Psoas muscle (tissue), 8 donors: Measurements from ENCODE around the gene CCDC57. TPM values are rescaled to one million over a fixed set of nuclear protein-coding genes. Genes with fewer than 3 reads are reported as not detected.
A peak's percentile ranks its signal among the peaks of the same experiment; 100 is the strongest.

Experiments
- ATAC-seq, 4 donors: fragments of 200-7000 bp; cut with Tn5 transposase; one replicate each; pipeline ENCODE4 v1.9.1; 2020; ENCODE audit warnings: moderate library complexity in 3 of 4, mild to moderate bottlenecking in 2 of 4
- DNase-seq, 2 donors: peaks; one replicate each; pipeline ENCODE4 v3.0.0-alpha.2; 2020
- H3K27ac ChIP-seq: fragments of 200-600 bp; one replicate; pipeline ENCODE4 v1.8.0; 2022
- H3K27me3 ChIP-seq, 3 donors: fragments of 200-600 bp in 1 of 3; one replicate each; pipeline versions ENCODE4 v1.6.1 to v1.8.0; 2013 to 2022; ENCODE audit warnings: low read length in 2 of 3, mild to moderate bottlenecking in 2 of 3, moderate library complexity in 1 of 3; ENCODE audit not compliant: insufficient read depth in 3 of 3
- H3K36me3 ChIP-seq, 2 donors: fragments of 200-600 bp in 1 of 2; one replicate each; pipeline versions ENCODE4 v1.6.1 to v1.8.0; 2013 to 2022; ENCODE audit warnings: low read depth in 1 of 2, mild to moderate bottlenecking in 1 of 2, moderate library complexity in 1 of 2; ENCODE audit not compliant: insufficient read depth in 1 of 2
- H3K4me1 ChIP-seq: fragments of 200-600 bp; one replicate; pipeline ENCODE4 v1.8.0; 2022
- H3K4me3 ChIP-seq: fragments of 200-600 bp; one replicate; pipeline ENCODE4 v1.8.0; 2022; ENCODE audit warnings: mild to moderate bottlenecking
- H3K9me3 ChIP-seq: fragments of 200-600 bp; one replicate; pipeline ENCODE4 v1.8.0; 2022
- WGBS, 3 donors: extraction: QIAGEN DNeasy Blood & Tissue Kit; methylation state at CpG; one replicate each; pipeline versions ENCODE4 v1.1.6 to v1.1.7; 2013; 5-methylcytosine and 5-hydroxymethylcytosine counted together
- intact Hi-C, 2 donors: fragments of 100-400 bp; cut with DNase I; formaldehyde crosslinking; loops; one replicate each; pipeline versions ENCODE4 v1.11.0 to v1.14.2; 2022
- polyA plus RNA-seq, 3 donors: library from polyadenylated mRNA; stranded (reverse); fragments of 200-250 nt; gene quantifications; one replicate each; pipeline ENCODE4 v1.2.3, GENCODE V29; 2013
- total RNA-seq, 4 donors: library from RNA; stranded (reverse); fragmentation: NEBNext Ultra II Directional in 2 of 4; extraction: Animal tissue kit (Norgen Biotek cat#: 25700) in 2 of 4; gene quantifications; one replicate each; pipeline versions ENCODE4 v1.2.1 to v1.2.4, GENCODE V29; 2021 to 2023
- TF ChIP-seq, protein P1 (sequence below): fragments of 200-600 bp; IDR thresholded peaks from one replicate; pipeline ENCODE4 v1.8.0; 2022; ENCODE audit warnings: antibody characterized with exemption
- donor health status: healthy with polysubstance abuse.
- donor health status: DM: no; HTN: no; CAD: no; lungs with moderate emphysema.
- donor health status: Bipolar disorder and iron deficiency.
- donor health status: healthy.
- donor health status: DM: yes; HTN: yes; CAD: no.
- donor health status: DM: no; HTN: no; CAD: no.
- donor health status: DM: no; HTN: no; CAD: no.
- donor health status: DM: yes; HTN: yes; CAD: no.

Gene CCDC57
- total and polyA plus RNA-seq, 7 donors, result 7.2 to 15.3 (median 11.1) TPM

DNA sequence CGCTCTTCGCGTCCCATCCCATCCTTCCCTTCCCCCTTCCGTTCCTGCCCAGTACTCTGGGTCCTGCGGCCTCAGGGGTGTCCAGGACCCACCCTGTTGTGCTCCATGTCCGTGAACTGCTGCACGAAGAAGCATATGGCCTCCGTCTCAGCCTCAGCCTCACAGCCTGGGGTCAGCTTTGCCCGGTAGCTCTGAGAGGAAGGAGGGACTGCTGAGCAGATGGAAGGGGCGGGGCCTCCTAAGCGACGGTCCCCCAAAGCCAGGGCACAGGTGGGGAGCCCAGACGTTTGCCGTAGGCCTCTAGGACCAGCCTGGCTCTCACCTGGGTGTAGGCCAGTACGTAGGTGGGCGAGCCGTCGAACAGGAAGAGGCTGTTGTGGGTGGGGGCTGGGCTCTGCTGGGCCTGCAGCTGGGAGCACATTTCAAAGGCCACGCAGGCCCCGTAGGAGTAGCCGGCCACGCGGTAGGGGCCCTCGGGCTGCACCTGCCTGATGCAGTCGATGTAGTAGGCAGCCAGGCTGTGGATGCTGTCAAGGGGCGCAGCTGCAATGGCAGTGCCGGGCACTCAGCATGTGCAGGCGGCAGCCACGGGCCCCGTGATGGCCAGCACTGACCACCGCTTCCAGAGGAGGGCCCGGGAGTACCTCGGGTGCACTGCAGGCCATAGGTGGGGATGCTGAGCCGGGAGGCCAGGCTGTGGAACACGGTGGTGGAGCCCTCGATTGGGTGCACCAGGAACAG is 132.4 kb downstream of the CCDC57 start:
- H3K36me3 ChIP-seq, result peaks cover 3 to 64% of the 10 kb centered on the region in 2 donors

DNA sequence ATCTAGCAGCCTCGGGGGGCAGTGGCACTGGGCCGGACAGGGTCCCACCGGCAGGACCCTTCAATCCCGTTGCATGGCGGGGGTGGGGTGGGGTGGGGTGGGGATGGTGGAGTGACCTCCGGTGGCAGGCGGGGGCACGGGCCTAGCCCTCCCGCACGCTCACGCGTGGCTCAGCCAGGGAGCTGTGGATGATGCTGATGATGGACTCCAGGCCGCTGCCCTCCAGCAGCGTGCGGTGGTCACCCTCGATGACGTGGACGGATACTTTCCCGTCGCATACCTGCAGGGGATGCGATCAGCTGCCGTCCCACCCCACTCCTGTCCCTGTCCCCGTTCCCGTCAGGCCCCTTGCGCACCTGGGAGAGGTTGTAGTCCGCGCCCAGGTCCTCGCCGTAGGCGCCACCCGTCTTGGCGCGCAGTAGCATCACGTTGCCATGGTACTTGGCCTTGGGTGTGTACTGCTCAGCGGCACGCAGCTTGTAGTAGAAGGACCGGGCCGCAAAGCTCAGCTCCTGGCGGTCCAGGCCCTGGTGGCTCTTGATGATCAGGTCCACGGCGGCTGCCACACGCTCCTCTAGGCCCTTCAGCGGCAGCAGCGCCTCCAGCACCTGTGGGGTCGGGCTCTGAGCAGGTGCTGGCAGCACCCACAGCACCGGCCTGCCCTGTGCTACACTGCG is 133.5 kb downstream of the CCDC57 start:
- TF ChIP-seq, protein P1, sequence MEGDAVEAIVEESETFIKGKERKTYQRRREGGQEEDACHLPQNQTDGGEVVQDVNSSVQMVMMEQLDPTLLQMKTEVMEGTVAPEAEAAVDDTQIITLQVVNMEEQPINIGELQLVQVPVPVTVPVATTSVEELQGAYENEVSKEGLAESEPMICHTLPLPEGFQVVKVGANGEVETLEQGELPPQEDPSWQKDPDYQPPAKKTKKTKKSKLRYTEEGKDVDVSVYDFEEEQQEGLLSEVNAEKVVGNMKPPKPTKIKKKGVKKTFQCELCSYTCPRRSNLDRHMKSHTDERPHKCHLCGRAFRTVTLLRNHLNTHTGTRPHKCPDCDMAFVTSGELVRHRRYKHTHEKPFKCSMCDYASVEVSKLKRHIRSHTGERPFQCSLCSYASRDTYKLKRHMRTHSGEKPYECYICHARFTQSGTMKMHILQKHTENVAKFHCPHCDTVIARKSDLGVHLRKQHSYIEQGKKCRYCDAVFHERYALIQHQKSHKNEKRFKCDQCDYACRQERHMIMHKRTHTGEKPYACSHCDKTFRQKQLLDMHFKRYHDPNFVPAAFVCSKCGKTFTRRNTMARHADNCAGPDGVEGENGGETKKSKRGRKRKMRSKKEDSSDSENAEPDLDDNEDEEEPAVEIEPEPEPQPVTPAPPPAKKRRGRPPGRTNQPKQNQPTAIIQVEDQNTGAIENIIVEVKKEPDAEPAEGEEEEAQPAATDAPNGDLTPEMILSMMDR, result no peak
- WGBS, 3 donors, result 92% methylated on average over 45 to 47 of the region's 47 CpGs
- H3K4me1 ChIP-seq, result no peaks in the 10 kb centered on the region
- peak in 1 of 2 donors; percentile 39 for DNase-seq
- H3K9me3 ChIP-seq, result no peaks in the 10 kb centered on the region
- H3K27ac ChIP-seq, result no peak overlapping the region
- intact Hi-C loops, result no loop called here
- H3K36me3 ChIP-seq, result peaks cover 0 to 53% of the 10 kb centered on the region in 2 donors
- H3K4me3 ChIP-seq, result no peak overlapping the region
- ATAC-seq, result no peak
- H3K27me3 ChIP-seq, result no peaks in the 10 kb centered on the region

More for the DNA sequence above, 132.4 kb downstream of the CCDC57 start:
- H3K27me3 ChIP-seq, result no peaks in the 10 kb centered on the region
- H3K4me1 ChIP-seq, result no peaks in the 10 kb centered on the region
- ATAC-seq (no peak), DNase-seq (peak in 1 of 2 donors; percentile 52)
- TF ChIP-seq, protein P1, result no peak
- H3K9me3 ChIP-seq, result no peaks in the 10 kb centered on the region
- H3K4me3 ChIP-seq, result no peak overlapping the region
- 87 to 91% (median 89%) methylated on average over 34 to 36 of the region's 36 CpGs for WGBS, 3 donors
- intact Hi-C loops, result no loop called here
- H3K27ac ChIP-seq, result no peak overlapping the region

DNA sequence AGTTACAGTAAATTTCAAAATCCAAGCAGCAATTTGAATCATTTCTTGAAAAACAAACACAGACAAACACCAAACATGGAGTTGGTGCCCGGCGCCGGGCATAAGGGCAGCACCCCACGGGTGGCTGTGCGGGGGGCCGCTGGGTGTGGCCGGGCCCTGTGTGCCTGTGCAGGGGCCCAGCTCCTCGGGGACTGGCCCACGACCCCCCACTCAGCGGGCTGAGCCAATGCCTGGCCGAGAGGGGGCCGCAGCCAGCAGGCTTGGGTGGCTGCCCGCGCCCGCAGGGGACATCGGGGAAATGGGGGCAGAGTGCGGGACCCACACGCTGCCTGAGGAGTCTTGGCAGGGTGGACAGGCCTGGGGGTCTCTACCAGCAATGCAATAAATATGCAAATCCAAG is 134.2 kb downstream of the CCDC57 start:
- Histone ChIP-seq H3K4me3 (no peak overlapping the region), H3K27ac (no peak overlapping the region), H3K27me3 (no peaks in the 10 kb centered on the region), H3K36me3 (peaks cover 0 to 46% of the 10 kb centered on the region in 2 donors), H3K4me1 (no peaks in the 10 kb centered on the region), H3K9me3 (no peaks in the 10 kb centered on the region)
- 89 to 94% (median 92%) methylated on average over 18 of the region's 18 CpGs for WGBS, 3 donors
- no peak for DNase-seq
- intact Hi-C loops, result no loop called here
- TF ChIP-seq, protein P1, result no peak
- no peak for ATAC-seq

DNA sequence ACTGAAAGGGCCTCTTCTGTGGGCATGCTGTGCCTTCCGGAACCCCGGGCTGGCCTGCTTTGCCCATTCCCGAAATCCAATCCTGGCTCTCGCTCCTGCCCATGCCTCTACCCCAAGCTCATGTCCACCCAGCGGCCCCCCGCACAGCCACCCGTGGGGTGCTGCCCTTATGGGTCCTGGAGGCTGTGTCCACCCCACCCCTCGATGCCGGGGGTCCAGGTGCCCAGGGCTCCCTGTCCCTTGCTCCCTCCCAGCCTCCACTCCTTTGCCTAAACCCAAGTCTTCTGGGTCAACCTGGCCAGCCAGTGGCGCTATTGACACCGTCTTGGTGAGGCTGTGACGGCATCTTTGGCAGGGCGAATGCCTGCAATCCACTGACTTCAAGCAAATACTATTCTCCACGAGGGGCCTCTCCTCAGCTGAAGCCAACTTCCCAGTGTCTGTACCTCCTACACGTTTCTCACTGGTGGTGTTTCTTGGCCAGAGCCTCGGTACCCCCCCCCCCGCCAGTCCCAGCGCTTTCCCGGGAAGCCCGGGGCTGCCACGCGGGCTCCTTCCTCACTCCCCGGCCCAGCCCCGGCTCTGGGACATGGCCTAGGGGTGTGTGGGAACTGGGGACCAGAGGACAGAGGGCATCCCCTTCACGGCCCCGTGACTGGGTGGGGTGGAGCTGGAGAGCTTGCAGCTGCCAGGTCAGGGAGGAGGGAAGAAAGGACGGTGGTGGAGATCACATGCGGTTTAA is 134.9 kb downstream of the CCDC57 start:
- H3K27me3 ChIP-seq, result no peaks in the 10 kb centered on the region
- TF ChIP-seq, protein P1, result no peak
- DNase-seq (peak; percentile 55 to 57), ATAC-seq (peak in 2 of 4 donors; percentile 6 to 20)
- H3K9me3 ChIP-seq, result no peaks in the 10 kb centered on the region
- 54 to 62% (median 57%) methylated on average over 27 to 28 of the region's 28 CpGs for WGBS, 3 donors
- H3K4me3 ChIP-seq, result no peak overlapping the region
- H3K36me3 ChIP-seq, result peaks cover 0 to 39% of the 10 kb centered on the region in 2 donors
- H3K27ac ChIP-seq, result no peak overlapping the region
- intact Hi-C loops, result no loop called here
- no peaks in the 10 kb centered on the region for H3K4me1 ChIP-seq
